PC-9 (cell line): ENCODE results near the gene HSF4. TPM values are rescaled to one million over a fixed set of nuclear protein-coding genes. Genes with fewer than 3 reads are reported as not detected.

Experiments
- BruUV-seq: library from RNA; stranded (reverse); fragments of 400-500 nt; replicated peaks from 2 replicates; lab custom pipeline; 2021; lab: Mats Ljungman, UMichigan
- CTCF ChIA-PET: fragments of 300-600 bp; sonication (Branson Sonifier 250); formaldehyde crosslinking; loops from one replicate; lab custom pipeline; 2022; ENCODE audit warnings: antibody characterized with exemption; lab: Charles Lee
- POLR2A ChIA-PET: fragments of 300-600 bp; sonication (Branson Sonifier 250); formaldehyde crosslinking; loops from one replicate; lab custom pipeline; 2022; ENCODE audit warnings: antibody characterized with exemption; ENCODE audit not compliant: unreplicated experiment; lab: Charles Lee
- DNase-seq, 2 experiments: peaks; one replicate each; pipeline versions ENCODE4 v3.0.0 to v3.0.0-alpha.2; 2015 to 2022; ENCODE audit warnings: mixed read lengths in 1 of 2
- H2AFZ ChIP-seq: fragments of 200-600 bp; sonication (generic); 2 replicates; pipeline ENCODE4 v1.8.1; 2017; ENCODE audit warnings: antibody characterized with exemption
- H3F3A ChIP-seq: fragments of 200-600 bp; sonication (generic); 2 replicates; pipeline ENCODE4 v1.8.1; 2017; ENCODE audit warnings: antibody characterized with exemption, mild to moderate bottlenecking, low read depth; ENCODE audit not compliant: insufficient read depth
- H3K27ac ChIP-seq: fragments of 200-600 bp; sonication (generic); 2 replicates; pipeline ENCODE4 v1.6.1; 2016; ENCODE audit warnings: mixed run types
- H3K27me3 ChIP-seq: fragments of 200-600 bp; sonication (generic); 2 replicates; pipeline ENCODE4 v1.6.1; 2016; ENCODE audit warnings: low read depth, mixed run types; ENCODE audit not compliant: insufficient read depth
- H3K36me3 ChIP-seq: fragments of 200-600 bp; sonication (generic); 2 replicates; pipeline ENCODE4 v1.6.1; 2016; ENCODE audit warnings: low read depth, mixed run types
- H3K4me1 ChIP-seq: fragments of 200-600 bp; sonication (generic); replicated peaks from 2 replicates; pipeline ENCODE4 v1.6.1; 2016; ENCODE audit warnings: mixed run types; ENCODE audit not compliant: insufficient read depth
- H3K4me2 ChIP-seq: fragments of 200-600 bp; sonication (generic); 2 replicates; pipeline ENCODE4 v1.6.1; 2017; ENCODE audit warnings: mixed run types
- H3K4me3 ChIP-seq: fragments of 200-600 bp; sonication (generic); 2 replicates; pipeline ENCODE4 v1.6.1; 2016; ENCODE audit warnings: mixed run types
- H3K79me2 ChIP-seq: fragments of 200-600 bp; sonication (generic); 2 replicates; pipeline ENCODE4 v1.6.1; 2017; ENCODE audit warnings: low read depth, mixed run types
- H3K9me2 ChIP-seq: fragments of 200-600 bp; sonication (generic); 2 replicates; pipeline ENCODE4 v1.8.1; 2017; ENCODE audit warnings: mild to moderate bottlenecking; ENCODE audit not compliant: insufficient read depth
- H3K9me3 ChIP-seq: fragments of 200-600 bp; sonication (generic); 2 replicates; pipeline ENCODE4 v1.8.1; 2016; ENCODE audit warnings: low read depth; ENCODE audit not compliant: insufficient read depth
- H4K20me1 ChIP-seq: fragments of 200-600 bp; sonication (generic); 2 replicates; pipeline ENCODE4 v1.8.1; 2017; ENCODE audit not compliant: insufficient read depth
- CTCF ChIP-seq: fragments of 200-600 bp; sonication (generic); conservative IDR thresholded peaks from 2 replicates; pipeline ENCODE4 v1.6.1; 2017; ENCODE audit warnings: mixed run types, antibody characterized with exemption, mild to moderate bottlenecking, moderate library complexity
- EZH2 ChIP-seq: fragments of 200-600 bp; sonication (generic); IDR thresholded peaks from 2 replicates; pipeline ENCODE4 v1.8.0; 2017; ENCODE audit warnings: antibody characterized with exemption, low read depth
- intact Hi-C: fragments of 100-400 bp; cut with micrococcal nuclease; formaldehyde crosslinking; loops from one replicate; pipeline ENCODE4 v1.10.0; 2022; ENCODE audit not compliant: unreplicated experiment
- total RNA-seq: library from RNA; stranded (reverse); gene quantifications from 2 replicates; pipeline ENCODE4 v1.2.3, GENCODE V29; 2021

The HSF4 gene
- total RNA-seq, 1 experiment from 2014 or later, result 100 TPM

GRCh38 chr16:67190448-67191399 is 26.2 kb downstream of the HSF4 start:
- Histone ChIP-seq H3K4me2 (peak overlapping the region; percentile 96; the same call in 1 of the 2 replicates), H2AFZ (no peak overlapping the region), H4K20me1 (peaks cover 9% of the 10 kb centered on the region), H3K36me3 (peaks cover 15% of the 10 kb centered on the region; the same call in 1 of the 2 replicates), H3K9me2 (no peaks in the 10 kb centered on the region), H3K27me3 (no peaks in the 10 kb centered on the region), H3K27ac (no peak overlapping the region), H3K9me3 (no peaks in the 10 kb centered on the region), H3F3A (peaks cover 29% of the 10 kb centered on the region), H3K4me3 (0 out of 2 replicates have a peak overlapping the region, but pooled peaks have one; percentile 92), H3K4me1 (peaks cover 33% of the 10 kb centered on the region), H3K79me2 (peaks cover 36% of the 10 kb centered on the region)
- no peak for DNase-seq
- no peak for TF ChIP-seq EZH2
- TF ChIP-seq CTCF, result no peak
- intact Hi-C loops, result loop anchor here (10.0 kb wide), 2 partner anchors 204 to 274 kb away; partner anchors contain the start of gene TPPP3
- no TSS peak for BruUV-seq
- POLR2A ChIA-PET, result no interaction called here
- CTCF ChIA-PET, result no interaction called here

GRCh38 chr16:67191411-67191994 is 27.0 kb downstream of the HSF4 start:
- ChIA-PET CTCF (no interaction called here), POLR2A (no interaction called here)
- no peaks in the 10 kb centered on the region for H3K9me2 ChIP-seq
- DNase-seq, result no peak
- no peak overlapping the region for H3K27ac ChIP-seq
- H3K36me3 ChIP-seq, result peaks cover 23% of the 10 kb centered on the region; the same call in 1 of the 2 replicates
- H4K20me1 ChIP-seq, result peaks cover 9% of the 10 kb centered on the region
- peaks cover 36% of the 10 kb centered on the region for H3K79me2 ChIP-seq
- peak overlapping the region; percentile 96 for H3K4me2 ChIP-seq
- no peaks in the 10 kb centered on the region for H3K27me3 ChIP-seq
- peak overlapping the region; percentile 92; the same call in 1 of the 2 replicates for H3K4me3 ChIP-seq
- peak overlapping the region; percentile 58 for H2AFZ ChIP-seq
- no TSS peak for BruUV-seq
- no peaks in the 10 kb centered on the region for H3K9me3 ChIP-seq
- intact Hi-C loops, result loop anchor here (10.0 kb wide), 2 partner anchors 203 to 273 kb away; partner anchors contain the start of gene TPPP3
- peaks cover 31% of the 10 kb centered on the region for H3K4me1 ChIP-seq
- H3F3A ChIP-seq, result peaks cover 31% of the 10 kb centered on the region
- no peak for TF ChIP-seq EZH2
- no peak for TF ChIP-seq CTCF

- Histone ChIP-seq H3K4me3 (peak within 1 kb of the TSS; percentile 92), H3K9me2 (no peaks in the 10 kb centered on the region), H3K27me3 (no peaks in the 10 kb centered on the region), H2AFZ (peak within 1 kb of the TSS; percentile 80), H3K27ac (no peak within 1 kb of the TSS), H3K4me2 (peak within 1 kb of the TSS; percentile 96), H4K20me1 (peaks cover 9% of the 10 kb centered on the region), H3K4me1 (peaks cover 32% of the 10 kb centered on the region), H3F3A (peaks cover 37% of the 10 kb centered on the region), H3K36me3 (peaks cover 25% of the 10 kb centered on the region; the same call in 1 of the 2 replicates), H3K9me3 (no peaks in the 10 kb centered on the region), H3K79me2 (peaks cover 36% of the 10 kb centered on the region)
- intact Hi-C loops, result loop anchor here (10.0 kb wide), 2 partner anchors 203 to 273 kb away; partner anchors contain the start of gene TPPP3
- peak; percentile 80 to 87 for DNase-seq
- ChIA-PET CTCF (interaction anchor here (0.6 to 0.7 kb wide), 4 partner anchors 9 to 310 kb away, joined by 3 to 4 read pairs (median 3); no protein-coding TSS in a partner anchor), POLR2A (no interaction called here)
- BruUV-seq, result no TSS peak
- TF ChIP-seq EZH2 (no peak), CTCF (no peak)
Observed at GRCh38 chr16:67191995-67192681, 27.6 kb downstream of the HSF4 start, which contains the start of gene E2F4. E2F4 (plus strand) TSS chr16:67192155; CDS start chr16:67192228, 73 bp downstream.
